Thyroid gland (tissue), 4 donors: ENCODE results near the gene SYAP1.

Source experiments
- POLR2A ChIP-seq, 2 donors: fragments of 450-650 bp; IDR thresholded peaks; one replicate each; pipeline ENCODE4 v1.6.1; 2017; ENCODE audit warnings: antibody characterized with exemption in 2 of 2, mild to moderate bottlenecking in 2 of 2, moderate library complexity in 1 of 2
- TF ChIP-seq, protein P1 (sequence below), 6 experiments: fragments of 200-600 bp in 3 of 6; fragments of 450-650 bp in 3 of 6; sonication (generic) in 3 of 6; IDR thresholded peaks; one replicate each; pipeline ENCODE4 v1.5.1; 2016 to 2019; ENCODE audit warnings: antibody characterized with exemption in 6 of 6, mild to moderate bottlenecking in 2 of 6, inconsistent platforms in 1 of 6, moderate library complexity in 1 of 6

DNA sequence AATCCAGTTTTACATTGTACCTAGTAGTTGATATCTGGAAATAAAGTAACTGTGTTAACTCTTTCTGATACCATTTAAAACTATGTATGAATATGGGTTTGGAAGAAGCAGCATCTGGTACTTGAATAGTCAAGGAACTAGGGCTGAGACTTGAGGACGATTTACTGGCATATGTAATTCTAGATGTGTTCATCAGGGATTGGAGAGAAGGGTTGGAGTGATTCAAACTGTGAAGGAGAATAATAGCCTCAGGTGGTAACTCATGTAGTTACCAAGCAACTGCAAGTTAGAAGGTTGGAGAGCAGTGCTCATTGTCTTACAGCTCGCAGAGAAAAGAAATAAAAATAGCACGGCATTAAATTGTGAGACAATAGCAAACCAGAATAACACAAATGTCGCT lies 37.3 kb downstream of the SYAP1 start:
- TF ChIP-seq, protein P1, sequence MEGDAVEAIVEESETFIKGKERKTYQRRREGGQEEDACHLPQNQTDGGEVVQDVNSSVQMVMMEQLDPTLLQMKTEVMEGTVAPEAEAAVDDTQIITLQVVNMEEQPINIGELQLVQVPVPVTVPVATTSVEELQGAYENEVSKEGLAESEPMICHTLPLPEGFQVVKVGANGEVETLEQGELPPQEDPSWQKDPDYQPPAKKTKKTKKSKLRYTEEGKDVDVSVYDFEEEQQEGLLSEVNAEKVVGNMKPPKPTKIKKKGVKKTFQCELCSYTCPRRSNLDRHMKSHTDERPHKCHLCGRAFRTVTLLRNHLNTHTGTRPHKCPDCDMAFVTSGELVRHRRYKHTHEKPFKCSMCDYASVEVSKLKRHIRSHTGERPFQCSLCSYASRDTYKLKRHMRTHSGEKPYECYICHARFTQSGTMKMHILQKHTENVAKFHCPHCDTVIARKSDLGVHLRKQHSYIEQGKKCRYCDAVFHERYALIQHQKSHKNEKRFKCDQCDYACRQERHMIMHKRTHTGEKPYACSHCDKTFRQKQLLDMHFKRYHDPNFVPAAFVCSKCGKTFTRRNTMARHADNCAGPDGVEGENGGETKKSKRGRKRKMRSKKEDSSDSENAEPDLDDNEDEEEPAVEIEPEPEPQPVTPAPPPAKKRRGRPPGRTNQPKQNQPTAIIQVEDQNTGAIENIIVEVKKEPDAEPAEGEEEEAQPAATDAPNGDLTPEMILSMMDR (IDR thresholded peaks at IDR 0.05), result no peak
- no peak for TF ChIP-seq POLR2A (IDR thresholded peaks at IDR 0.05)
